Measurements from ENCODE around the gene RFFL. TPM values are rescaled to one million over a fixed set of nuclear protein-coding genes. Genes with fewer than 3 reads are reported as not detected.

Gene RFFL
- total RNA-seq, 1 experiment from 2014 or later, result 75.3 TPM

DNA sequence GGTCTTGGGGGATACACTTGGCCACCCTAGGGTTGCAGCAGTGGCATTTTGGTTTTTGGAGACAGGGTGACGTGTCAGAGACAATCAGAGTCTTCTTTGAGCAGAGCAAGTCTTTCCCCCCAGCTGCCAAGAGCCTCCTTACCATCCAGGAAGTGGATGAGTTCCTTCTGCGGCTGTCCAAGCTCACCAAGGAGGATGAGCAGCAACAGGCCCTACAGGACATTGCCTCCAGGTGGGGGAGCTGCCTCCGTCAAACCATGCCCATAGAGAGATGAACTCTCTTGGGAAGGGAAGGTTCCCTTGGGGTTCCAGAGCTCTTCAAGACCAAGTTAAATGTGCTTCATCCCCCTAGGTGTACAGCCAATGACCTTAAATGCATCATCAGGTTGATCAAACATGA, 71.9 kb downstream of the RFFL start:
- no peak for DNase-seq (ENCODE audit: low read depth)
- in situ Hi-C loops (cut with HindIII; ENCODE audit: low pct_unique_long_range_greater_than_20kb, low sequenced_read_pairs), result no loop called here

DNA sequence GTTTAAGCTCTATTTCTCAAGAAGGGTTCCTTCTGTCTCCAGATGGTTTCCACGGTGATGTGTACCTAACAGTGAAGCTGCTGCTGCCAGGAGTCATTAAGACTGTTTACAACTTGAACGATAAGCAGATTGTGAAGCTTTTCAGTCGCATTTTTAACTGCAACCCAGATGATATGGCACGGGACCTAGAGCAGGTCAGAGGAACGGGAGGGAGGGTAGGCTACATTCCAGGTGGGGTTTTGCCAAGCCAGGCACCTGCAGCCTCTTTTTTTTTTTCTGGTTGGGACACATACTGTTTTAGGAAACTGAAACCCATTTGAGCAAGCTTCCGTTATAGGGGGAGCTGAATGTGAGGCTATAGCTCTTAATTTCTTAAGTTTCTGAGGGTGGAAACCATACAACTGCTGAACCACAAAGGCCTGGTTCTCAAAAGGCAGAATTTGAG, 72.6 kb downstream of the RFFL start:
- DNase-seq (ENCODE audit: low read depth), result no peak
- in situ Hi-C loops (cut with HindIII; ENCODE audit: low pct_unique_long_range_greater_than_20kb, low sequenced_read_pairs), result no loop called here

DNA sequence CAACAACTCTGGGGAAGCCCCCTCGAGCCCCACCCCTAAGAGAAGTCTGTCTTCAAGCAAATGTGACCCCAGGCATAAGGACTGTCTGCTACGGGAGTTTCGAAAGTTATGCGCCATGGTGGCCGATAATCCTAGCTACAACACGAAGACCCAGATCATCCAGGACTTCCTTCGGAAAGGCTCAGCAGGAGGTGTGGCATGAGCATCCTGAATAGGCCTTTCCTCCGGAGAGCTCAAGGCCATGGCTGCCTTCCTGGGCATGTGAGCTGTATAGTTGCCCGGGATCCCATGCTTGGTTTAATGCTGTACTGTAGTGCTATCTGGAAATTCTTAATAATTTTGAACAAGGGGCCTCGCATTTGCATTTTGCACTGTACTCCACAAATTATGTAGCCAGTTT, 74.0 kb downstream of the RFFL start:
- in situ Hi-C loops (cut with HindIII; ENCODE audit: low pct_unique_long_range_greater_than_20kb, low sequenced_read_pairs), result no loop called here
- no peak for DNase-seq (ENCODE audit: low read depth)

DNA sequence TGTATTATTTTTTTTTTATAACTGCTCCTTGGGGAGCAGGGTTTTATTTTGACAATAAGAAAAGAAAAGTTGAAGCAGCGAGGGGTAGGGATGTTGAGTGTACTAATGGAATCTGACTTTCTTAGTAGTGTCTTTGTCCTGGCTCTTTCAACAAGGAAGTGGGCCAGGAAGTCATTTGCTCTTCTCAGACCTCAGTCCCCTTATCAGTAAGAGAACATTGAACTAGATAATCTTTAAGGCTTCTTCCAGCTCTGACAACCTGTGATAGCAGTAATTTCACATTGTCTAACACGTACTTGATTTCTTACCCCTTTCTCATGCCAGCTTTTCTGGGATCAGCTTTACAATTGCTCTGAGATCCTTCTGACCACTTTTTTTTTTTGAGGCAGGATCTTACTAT, 74.9 kb downstream of the RFFL start:
- in situ Hi-C loops (cut with HindIII; ENCODE audit: low pct_unique_long_range_greater_than_20kb, low sequenced_read_pairs), result no loop called here
- DNase-seq (ENCODE audit: low read depth), result no peak

DNA sequence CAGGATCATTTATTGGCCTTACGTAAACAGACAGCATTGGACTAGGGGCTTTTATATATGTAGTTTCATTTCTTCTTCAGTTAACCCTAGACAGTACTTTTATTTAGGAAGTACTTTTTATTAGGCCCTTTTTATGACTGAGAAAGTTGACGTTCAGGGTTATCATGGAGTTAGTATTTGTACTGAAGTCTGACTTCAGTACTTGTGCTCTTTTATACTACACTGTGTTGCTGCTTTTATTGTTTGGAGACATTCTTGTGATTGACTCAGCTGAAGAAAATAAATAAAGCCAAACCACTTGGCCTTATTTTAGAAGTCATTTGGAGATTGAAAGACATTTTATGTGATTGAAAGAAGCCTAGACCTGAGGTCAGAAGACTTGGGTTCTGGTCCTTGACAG, 76.3 kb downstream of the RFFL start:
- in situ Hi-C loops (cut with HindIII; ENCODE audit: low pct_unique_long_range_greater_than_20kb, low sequenced_read_pairs), result no loop called here
- no peak for DNase-seq (ENCODE audit: low read depth)

DNA sequence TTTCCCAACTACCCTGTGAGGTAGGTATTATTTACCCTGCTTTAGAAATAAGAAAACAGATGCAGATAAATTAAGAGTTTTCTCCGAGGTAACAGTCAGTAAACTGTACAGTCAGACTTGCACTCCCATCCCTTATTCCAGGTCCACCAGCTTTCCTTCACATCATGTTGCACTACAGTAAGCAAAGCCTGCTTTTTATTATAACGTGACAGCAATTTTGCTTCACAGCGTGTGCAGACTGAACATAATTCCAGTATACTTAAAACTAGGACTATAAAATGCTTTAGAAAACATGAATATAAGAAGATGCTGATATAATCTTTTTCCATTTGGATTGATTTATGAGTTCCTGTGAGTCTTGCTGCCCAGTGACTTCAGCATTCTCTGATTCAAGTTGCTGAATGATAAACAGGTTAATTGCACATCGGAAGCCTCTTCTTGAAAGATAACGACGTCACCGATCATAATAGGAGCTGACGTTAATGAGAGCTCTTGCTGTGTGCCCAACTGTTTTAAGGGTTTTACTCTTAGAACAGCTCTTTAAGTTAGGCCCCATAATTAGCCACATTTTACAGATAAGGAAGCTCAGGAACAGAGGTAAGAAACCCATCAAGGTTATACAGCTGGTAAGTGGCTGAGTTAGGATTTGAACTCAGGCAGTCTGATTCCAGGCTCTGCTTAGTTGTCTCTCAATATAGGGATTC, 81.8 kb downstream of the RFFL start:
- in situ Hi-C loops (cut with HindIII; ENCODE audit: low pct_unique_long_range_greater_than_20kb, low sequenced_read_pairs), result no loop called here
- DNase-seq (ENCODE audit: low read depth), result no peak

DNA sequence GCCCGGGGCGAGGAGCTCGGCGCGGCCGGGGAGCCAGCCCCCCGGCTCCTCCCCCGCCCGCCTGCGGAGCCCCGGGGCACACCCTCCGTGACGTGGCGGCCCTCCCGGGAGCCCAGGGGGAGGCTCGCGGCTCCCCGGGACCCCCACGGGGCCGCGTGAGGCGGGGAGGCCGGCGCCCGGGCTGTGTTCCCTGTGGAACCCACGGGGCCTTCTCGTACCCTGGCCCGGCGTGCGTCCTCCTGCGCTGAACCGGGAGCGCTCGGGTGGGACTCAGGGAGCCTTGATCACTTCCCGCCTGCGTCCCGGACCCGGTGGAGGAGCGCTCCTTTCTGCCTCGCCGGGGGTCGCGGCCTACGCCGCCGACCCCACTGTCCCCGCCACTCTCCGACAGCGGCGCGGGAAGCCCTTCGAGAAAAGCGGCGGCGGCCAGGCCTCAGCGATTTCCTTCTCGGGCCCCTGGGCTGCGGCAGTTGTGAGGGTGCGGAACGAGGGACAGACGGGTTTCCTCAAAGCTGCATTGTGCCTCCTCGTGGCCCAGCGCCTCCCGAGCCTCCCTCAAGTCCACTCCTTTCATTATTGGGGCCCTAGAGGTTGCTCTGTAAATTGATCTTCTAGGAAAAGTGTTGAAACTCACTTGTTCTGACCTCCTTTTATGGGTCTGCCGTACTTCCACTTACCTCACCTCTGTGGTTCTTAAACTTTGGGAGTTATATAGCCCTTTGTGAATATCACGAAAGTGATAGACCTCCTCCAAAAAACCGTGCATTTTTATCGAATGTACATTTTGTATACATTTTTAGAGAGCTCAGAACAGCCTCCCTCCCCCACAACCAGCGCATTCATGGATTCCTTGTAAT, 82.6 kb downstream of the RFFL start:
- in situ Hi-C loops (cut with HindIII; ENCODE audit: low pct_unique_long_range_greater_than_20kb, low sequenced_read_pairs), result no loop called here
- DNase-seq (ENCODE audit: low read depth), result peak; percentile 73

DNA sequence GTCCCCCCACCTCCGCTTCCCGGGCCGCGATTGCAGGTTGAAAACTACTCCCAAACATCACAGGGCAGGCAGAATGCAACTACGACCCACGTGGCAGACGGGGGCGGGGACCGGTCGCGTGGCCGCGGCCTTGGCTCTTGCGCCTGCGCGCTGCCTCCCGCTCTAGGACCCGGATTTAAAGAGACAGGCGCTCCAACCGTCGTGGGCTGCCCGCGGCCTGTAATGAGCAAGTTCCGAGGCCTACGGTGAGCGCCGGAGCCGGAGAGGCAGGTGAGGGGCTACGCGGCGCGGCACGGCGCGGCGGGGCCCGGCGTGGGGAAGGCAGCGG, 83.2 kb downstream of the RFFL start, which contains the start of gene LIG3:
Gene LIG3, plus strand, starts transcription at position 160 of the 328 bp plus-strand sequence. CDS start 2,494 bp downstream, outside the sequence.
- in situ Hi-C loops (cut with HindIII; ENCODE audit: low pct_unique_long_range_greater_than_20kb, low sequenced_read_pairs), result no loop called here
- DNase-seq (ENCODE audit: low read depth), result peak; percentile 92

DNA sequence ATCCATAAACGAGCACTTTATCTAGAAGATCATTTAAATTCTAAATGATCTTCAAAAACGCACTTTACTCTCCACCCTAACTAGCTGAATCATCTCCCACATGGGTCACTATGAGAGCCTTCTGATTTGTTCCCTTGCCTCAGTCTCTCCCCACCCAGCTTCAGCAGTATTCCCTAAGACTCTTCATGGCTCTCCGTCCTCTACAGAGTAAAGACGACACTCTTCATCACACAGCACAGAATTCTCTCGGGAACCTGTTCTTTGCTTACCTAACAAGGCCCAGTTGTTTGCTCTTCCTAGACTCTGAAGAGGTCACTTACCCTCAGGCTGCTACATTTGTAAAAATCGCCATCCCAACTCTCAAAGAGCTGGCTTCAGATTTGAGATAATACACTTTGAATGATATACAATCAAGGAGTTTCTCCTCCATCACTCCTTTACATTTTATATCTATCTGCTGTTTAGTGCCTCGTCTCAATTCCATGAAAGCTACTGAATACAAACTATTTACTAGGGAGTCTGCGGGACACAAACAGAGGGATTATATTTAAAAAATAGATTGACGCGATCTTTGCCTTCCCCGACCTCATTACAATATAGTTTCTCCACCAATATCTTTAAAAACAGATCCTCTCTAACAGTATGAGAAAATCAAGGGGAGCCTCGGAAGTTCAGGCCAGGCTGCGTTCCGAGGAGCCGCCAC, 83.7 kb downstream of the RFFL start:
- in situ Hi-C loops (cut with HindIII; ENCODE audit: low pct_unique_long_range_greater_than_20kb, low sequenced_read_pairs), result no loop called here
- no peak for DNase-seq (ENCODE audit: low read depth)

DNA sequence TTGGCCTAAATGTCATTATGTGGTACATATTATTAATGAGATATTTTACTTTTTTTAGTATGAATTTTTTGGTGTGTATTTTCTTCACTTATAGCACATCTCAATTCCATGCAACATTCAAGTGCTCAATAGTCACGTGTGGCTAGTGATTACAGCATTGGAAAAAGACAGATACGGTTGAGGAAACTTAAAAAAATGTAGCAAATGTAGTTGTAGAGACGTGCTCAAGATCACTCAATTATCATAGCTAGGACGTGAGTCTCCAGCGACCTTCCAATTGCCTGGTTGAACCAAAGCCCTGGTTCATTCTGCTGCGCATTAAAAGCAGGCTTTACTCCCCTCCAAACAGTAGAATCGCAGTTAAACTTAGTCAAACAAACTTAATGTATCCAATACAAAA, 84.4 kb downstream of the RFFL start:
- in situ Hi-C loops (cut with HindIII; ENCODE audit: low pct_unique_long_range_greater_than_20kb, low sequenced_read_pairs), result no loop called here
- DNase-seq (ENCODE audit: low read depth), result no peak

DNA sequence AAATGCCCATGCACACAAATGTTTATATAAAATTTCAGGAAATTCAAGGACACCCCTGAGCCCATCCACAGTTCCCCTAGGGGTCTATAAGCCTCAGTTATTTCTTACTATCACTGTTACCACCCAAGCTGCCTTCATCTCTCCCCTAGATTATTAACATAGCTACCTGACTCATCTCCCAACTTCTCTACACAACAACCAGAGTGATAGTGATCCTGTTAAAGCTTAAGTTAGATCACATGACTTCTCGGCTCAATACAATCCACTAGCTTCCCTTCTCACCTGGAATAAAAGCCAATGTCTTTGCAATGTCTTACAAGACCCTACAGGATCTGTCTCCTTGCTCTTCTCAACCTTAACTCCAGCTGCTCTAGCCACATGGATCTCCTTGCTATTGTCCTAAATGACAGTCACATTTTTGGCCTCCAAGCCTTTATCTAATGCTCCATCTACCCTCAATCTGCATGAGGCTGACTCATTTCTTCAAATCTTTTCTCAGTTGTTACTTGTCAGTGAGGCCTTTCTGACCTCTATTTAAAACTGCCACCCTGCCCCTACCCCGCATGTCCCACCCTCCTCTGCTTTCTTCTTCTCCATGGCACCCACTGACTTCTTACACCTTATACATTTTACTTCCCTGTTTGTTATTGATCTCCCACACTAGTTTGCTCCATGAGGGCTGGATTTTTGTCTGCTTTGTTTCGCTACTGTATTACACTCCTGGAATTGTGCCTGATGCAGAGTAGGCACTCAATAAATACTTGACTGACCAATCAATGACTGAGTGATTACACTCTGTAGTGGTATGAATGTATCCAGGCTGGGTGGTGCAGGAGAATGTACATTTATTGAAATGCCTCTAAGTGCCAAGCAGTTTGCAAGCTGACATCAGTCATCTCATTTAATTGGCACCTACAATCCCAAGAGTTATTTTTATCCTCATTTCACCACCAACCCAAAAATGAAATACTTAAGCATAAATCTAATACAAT, 88.4 kb downstream of the RFFL start:
- in situ Hi-C loops (cut with HindIII; ENCODE audit: low pct_unique_long_range_greater_than_20kb, low sequenced_read_pairs), result no loop called here
- no peak for DNase-seq (ENCODE audit: low read depth)

DNA sequence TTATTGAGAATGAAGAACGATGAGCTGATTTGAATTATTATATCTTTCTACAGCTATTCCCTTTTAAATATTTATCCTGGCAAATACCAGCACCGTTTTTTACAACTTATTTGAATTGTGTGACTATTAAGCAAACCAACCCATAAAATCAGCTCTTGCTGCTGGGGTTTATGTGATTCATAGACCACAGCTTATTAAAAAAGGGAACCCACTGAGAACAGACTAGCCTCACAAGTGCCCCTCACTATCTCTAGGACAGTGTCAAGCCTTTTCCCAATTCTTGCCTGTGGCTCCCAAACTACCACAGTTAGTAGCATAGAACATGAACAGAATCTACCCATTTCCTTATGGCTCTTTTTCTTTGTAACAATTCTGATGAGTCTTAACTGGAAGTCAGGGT, 89.3 kb downstream of the RFFL start:
- in situ Hi-C loops (cut with HindIII; ENCODE audit: low pct_unique_long_range_greater_than_20kb, low sequenced_read_pairs), result no loop called here
- no peak for DNase-seq (ENCODE audit: low read depth)

DNA sequence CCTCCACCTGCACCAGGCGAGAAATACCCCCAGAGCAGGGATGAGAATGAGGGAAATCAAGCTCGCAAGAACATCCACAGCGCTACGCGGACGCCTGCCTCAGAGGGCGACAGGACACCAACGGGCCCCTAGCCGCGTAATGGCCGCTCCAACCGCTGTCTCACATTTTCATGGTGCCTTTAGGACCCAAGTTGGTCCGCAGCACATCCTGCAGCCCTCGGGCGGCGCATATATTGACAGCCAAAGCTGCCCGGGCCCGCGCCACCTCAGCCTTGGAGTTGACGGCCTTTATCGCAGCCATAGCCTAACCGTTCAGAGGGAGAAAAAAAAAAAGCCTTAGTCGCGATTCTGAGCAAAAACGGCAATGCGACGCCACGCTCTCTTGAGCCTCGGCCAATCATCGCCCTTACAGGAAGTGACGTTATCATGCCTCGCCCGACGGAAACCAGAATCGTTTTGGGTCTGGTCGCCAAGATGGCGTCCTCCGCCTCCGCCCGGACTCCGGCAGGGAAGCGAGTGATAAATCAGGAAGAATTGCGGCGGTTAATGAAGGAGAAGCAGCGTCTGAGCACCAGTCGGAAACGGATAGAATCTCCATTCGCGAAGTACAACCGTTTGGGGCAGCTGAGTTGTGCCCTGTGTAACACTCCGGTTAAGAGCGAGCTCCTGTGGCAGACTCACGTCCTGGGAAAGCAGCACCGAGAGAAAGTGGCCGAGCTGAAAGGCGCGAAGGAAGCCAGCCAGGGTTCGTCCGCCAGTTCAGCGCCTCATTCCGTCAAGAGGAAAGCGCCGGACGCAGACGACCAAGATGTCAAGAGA, 102.2 kb downstream of the RFFL start, which contains the start of the genes CCT6B and ZNF830:
Gene CCT6B, minus strand, starts transcription at position 368 of the 819 bp plus-strand sequence. Its CDS starts 67 bp downstream, at position 301.
Gene ZNF830, plus strand, starts transcription at position 448 of the 819 bp plus-strand sequence. Its CDS starts 27 bp downstream, at position 475.
- peak; percentile 89 for DNase-seq (ENCODE audit: low read depth)
- in situ Hi-C loops (cut with HindIII; ENCODE audit: low pct_unique_long_range_greater_than_20kb, low sequenced_read_pairs), result no loop called here

DNA sequence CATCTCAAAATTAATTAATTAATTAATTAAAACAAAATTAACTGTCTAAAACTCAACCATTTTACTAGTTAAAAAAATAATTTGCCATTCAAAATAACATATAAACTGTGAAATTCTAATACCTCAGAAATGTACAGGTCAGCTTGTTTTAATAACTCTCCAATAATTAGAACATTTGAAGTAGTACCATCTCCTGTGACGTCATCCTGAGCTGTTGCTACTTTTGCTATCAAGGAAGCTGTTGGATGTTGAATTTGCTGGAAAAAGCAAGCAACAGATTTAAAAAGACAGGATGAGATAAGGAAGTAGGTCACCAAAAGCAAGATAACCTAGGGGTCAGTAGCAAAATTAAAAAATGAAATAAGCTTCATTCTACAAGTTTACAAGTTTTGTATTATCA, 105.1 kb downstream of the RFFL start:
- DNase-seq (ENCODE audit: low read depth), result no peak
- in situ Hi-C loops (cut with HindIII; ENCODE audit: low pct_unique_long_range_greater_than_20kb, low sequenced_read_pairs), result no loop called here

Measured in Caki2 (cell line).